ENCODE data around the gene TRIM14. TPM values are rescaled to one million over a fixed set of nuclear protein-coding genes. Genes with fewer than 3 reads are reported as not detected.

Gene TRIM14
- total and polyA plus RNA-seq, 2 donors from 2014 or later, result 11.3 to 26.3 TPM

DNA sequence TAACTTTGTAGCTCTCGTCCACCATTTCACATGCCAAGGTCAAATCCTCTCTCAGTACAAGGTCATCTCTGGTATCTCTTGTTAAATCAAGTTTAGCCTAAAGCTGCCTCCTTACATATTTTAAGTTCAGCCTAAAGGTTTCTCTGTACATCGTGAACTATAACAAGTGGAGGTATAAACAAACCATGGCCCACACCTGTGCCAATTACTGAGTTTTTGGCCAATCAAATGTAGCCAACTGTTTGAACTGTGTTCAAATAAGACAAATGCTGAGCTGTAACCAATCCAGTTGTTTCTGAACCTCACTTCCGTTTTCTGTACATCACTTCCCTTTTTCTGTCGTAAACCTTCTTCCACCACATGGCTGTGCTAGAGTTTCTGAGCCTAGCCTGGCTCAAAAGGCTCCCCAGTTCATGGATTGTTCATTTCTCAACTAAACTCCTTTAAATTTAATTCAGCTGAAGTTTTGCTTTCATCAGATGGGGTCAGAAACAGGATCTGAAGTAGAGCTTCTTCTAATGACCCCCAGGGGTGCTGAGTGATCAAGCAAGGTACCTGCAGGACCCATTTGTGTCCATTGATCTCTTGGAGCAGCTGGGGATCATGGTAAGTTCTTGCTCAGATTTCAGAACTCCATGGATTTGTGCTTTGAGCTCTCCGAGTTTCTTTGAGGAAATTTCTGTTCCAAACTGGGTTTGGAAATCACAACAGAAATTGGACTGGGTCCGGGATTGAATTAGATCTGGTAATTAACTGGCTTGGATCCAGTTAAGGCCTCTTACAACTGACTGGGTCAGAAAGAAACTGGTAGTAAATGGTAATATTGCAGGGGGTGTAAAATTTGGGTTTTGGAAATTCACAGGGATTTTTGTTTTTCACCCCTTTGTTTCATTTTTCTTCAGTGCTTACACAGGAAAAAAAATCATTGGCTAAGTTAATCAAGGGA is 73.5 kb downstream of the TRIM14 start:
- H3K4me3 ChIP-seq (ENCODE audit: low read length in 3 of 3), result no peak overlapping the region
- no peaks in the 10 kb centered on the region for H3K4me1 ChIP-seq (ENCODE audit: control insufficient read depth in 2 of 3, insufficient read depth in 2 of 3, low read depth in 1 of 3, low read length in 3 of 3)
- H3K27ac ChIP-seq (ENCODE audit: low read depth in 2 of 2, low read length in 2 of 2), result no peak overlapping the region
- no peaks in the 10 kb centered on the region for H3K27me3 ChIP-seq (ENCODE audit: control insufficient read depth, insufficient read depth, low read length)
- no peak overlapping the region for H3K9ac ChIP-seq (ENCODE audit: low read length in 3 of 3)
- TF ChIP-seq, protein P1, sequence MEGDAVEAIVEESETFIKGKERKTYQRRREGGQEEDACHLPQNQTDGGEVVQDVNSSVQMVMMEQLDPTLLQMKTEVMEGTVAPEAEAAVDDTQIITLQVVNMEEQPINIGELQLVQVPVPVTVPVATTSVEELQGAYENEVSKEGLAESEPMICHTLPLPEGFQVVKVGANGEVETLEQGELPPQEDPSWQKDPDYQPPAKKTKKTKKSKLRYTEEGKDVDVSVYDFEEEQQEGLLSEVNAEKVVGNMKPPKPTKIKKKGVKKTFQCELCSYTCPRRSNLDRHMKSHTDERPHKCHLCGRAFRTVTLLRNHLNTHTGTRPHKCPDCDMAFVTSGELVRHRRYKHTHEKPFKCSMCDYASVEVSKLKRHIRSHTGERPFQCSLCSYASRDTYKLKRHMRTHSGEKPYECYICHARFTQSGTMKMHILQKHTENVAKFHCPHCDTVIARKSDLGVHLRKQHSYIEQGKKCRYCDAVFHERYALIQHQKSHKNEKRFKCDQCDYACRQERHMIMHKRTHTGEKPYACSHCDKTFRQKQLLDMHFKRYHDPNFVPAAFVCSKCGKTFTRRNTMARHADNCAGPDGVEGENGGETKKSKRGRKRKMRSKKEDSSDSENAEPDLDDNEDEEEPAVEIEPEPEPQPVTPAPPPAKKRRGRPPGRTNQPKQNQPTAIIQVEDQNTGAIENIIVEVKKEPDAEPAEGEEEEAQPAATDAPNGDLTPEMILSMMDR (IDR thresholded peaks at IDR 0.05; ENCODE audit: borderline replicate concordance, extremely low read depth, insufficient read depth), result no peak
- DNase-seq (no peak), FAIRE-seq (no peak)
- intact Hi-C loops (cut with DNase I), result no loop called here
- no peaks in the 10 kb centered on the region for H3K9me3 ChIP-seq (ENCODE audit: control insufficient read depth in 2 of 3, insufficient read depth in 1 of 3, low read length in 3 of 3)
- no peaks in the 10 kb centered on the region for H3K36me3 ChIP-seq (ENCODE audit: control insufficient read depth in 2 of 3, insufficient read depth in 3 of 3, low read length in 3 of 3)

DNA sequence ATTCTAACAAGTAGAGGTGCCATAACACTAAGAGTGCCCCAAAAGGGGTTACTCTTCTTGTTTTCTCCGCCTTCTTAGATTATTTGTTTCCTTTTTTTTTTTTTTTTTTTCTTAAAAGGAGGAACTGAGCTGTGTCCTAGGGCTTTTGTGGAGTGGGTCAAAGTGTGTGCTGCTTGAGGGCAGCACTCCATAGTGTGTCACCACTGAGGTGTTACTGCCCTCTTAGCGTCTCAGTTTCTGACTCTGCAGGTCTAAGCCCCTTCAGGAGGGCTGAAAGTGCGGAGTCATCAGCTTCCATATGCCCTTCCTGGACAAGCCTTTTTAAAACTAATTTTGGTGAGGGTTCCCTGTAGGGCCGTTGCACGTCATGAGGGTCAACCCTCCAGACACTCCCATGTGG is 75.1 kb downstream of the TRIM14 start:
- Histone ChIP-seq H3K4me3 (ENCODE audit: low read length in 3 of 3) (no peak overlapping the region), H3K9ac (ENCODE audit: low read length in 3 of 3) (no peak overlapping the region), H3K36me3 (ENCODE audit: control insufficient read depth in 2 of 3, insufficient read depth in 3 of 3, low read length in 3 of 3) (no peaks in the 10 kb centered on the region), H3K4me1 (ENCODE audit: control insufficient read depth in 2 of 3, insufficient read depth in 2 of 3, low read depth in 1 of 3, low read length in 3 of 3) (no peaks in the 10 kb centered on the region), H3K9me3 (ENCODE audit: control insufficient read depth in 2 of 3, insufficient read depth in 1 of 3, low read length in 3 of 3) (no peaks in the 10 kb centered on the region), H3K27ac (ENCODE audit: low read depth in 2 of 2, low read length in 2 of 2) (no peak overlapping the region), H3K27me3 (ENCODE audit: control insufficient read depth, insufficient read depth, low read length) (no peaks in the 10 kb centered on the region)
- no peak for FAIRE-seq
- DNase-seq, result no peak
- TF ChIP-seq, protein P1 (IDR thresholded peaks at IDR 0.05; ENCODE audit: borderline replicate concordance, extremely low read depth, insufficient read depth), result no peak
- intact Hi-C loops (cut with DNase I), result no loop called here

DNA sequence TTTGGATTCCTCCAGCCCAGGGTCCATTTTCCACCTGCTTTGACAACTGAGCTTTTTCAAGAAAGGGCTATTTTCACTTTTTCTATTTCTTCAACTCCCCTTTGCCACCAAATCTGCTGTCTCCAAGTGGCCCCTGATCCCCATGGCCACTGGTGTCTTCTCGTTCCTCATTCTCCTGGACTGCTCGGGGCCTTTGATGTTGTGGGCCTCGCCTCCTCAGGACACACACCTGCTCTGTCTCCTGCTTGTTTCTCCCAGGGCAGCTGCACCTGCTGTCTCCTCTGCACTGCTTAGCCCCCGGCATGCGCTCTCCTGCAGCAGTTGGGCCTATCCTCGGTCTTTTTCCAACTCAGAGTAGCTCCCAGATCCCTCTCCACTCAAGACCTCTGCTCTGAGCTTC is 78.8 kb downstream of the TRIM14 start:
- Histone ChIP-seq H3K4me3 (ENCODE audit: low read length in 3 of 3) (no peak overlapping the region), H3K36me3 (ENCODE audit: control insufficient read depth in 2 of 3, insufficient read depth in 3 of 3, low read length in 3 of 3) (no peaks in the 10 kb centered on the region), H3K9me3 (ENCODE audit: control insufficient read depth in 2 of 3, insufficient read depth in 1 of 3, low read length in 3 of 3) (no peaks in the 10 kb centered on the region), H3K27ac (ENCODE audit: low read depth in 2 of 2, low read length in 2 of 2) (no peak overlapping the region), H3K9ac (ENCODE audit: low read length in 3 of 3) (no peak overlapping the region), H3K27me3 (ENCODE audit: control insufficient read depth, insufficient read depth, low read length) (no peaks in the 10 kb centered on the region), H3K4me1 (ENCODE audit: control insufficient read depth in 2 of 3, insufficient read depth in 2 of 3, low read depth in 1 of 3, low read length in 3 of 3) (peaks cover 0 to 3% (median 0%) of the 10 kb centered on the region in 3 donors)
- intact Hi-C loops (cut with DNase I), result no loop called here
- TF ChIP-seq, protein P1 (IDR thresholded peaks at IDR 0.05; ENCODE audit: borderline replicate concordance, extremely low read depth, insufficient read depth), result no peak
- FAIRE-seq (no peak), DNase-seq (no peak)

All from kidney (tissue), 14 donors.